Lower lobe of right lung (tissue), 2 donors: Measurements from ENCODE around the gene CREBBP. TPM values are rescaled to one million over a fixed set of nuclear protein-coding genes. Genes with fewer than 3 reads are reported as not detected.

Source experiments
- ATAC-seq, 2 donors: fragments of 200-7000 bp; cut with Tn5 transposase; one replicate each; pipeline ENCODE4 v1.9.1; 2020 to 2022; ENCODE audit warnings: mild to moderate bottlenecking in 2 of 2, moderate library complexity in 2 of 2
- DNase-seq: peaks from one replicate; pipeline ENCODE4 v3.0.0-alpha.2; 2020
- H3K27ac ChIP-seq: fragments of 200-600 bp; one replicate; pipeline ENCODE4 v1.8.0; 2022
- H3K27me3 ChIP-seq: fragments of 200-600 bp; one replicate; pipeline ENCODE4 v1.8.0; 2022; ENCODE audit warnings: low read depth
- H3K36me3 ChIP-seq: fragments of 200-600 bp; one replicate; pipeline ENCODE4 v1.8.0; 2022; ENCODE audit warnings: mild to moderate bottlenecking
- H3K4me1 ChIP-seq: fragments of 200-600 bp; one replicate; pipeline ENCODE4 v1.8.0; 2022
- H3K4me3 ChIP-seq: fragments of 200-600 bp; one replicate; pipeline ENCODE4 v1.8.0; 2022; ENCODE audit warnings: mild to moderate bottlenecking
- H3K9me3 ChIP-seq: fragments of 200-600 bp; one replicate; pipeline ENCODE4 v1.8.0; 2022
- CTCF ChIP-seq: fragments of 200-600 bp; IDR thresholded peaks from one replicate; pipeline ENCODE4 v1.8.0; 2022; ENCODE audit warnings: antibody characterized with exemption, mild to moderate bottlenecking
- intact Hi-C: fragments of 100-400 bp; cut with DNase I; formaldehyde crosslinking; loops from one replicate; pipeline ENCODE4 v1.11.0; 2022
- total RNA-seq: library from RNA; stranded (reverse); fragmentation: NEBNext Ultra II Directional; extraction: Animal tissue kit (Norgen Biotek cat#: 25700); gene quantifications from one replicate; pipeline ENCODE4 v1.2.1, GENCODE V29; 2021
- donor health status: DM: no; HTN: yes; CAD: no; lungs with severe emphysema.

Gene CREBBP
- total RNA-seq, 1 donor from 2014 or later: 78.3 TPM

GRCh38 chr16:3819175-3819527 lies 61.4 kb downstream of the CREBBP start:
- DNase-seq (no peak), ATAC-seq (no peak)
- no peak for TF ChIP-seq CTCF
- no peaks in the 10 kb centered on the region for H3K9me3 ChIP-seq
- no peak overlapping the region for H3K27ac ChIP-seq
- H3K36me3 ChIP-seq: no peaks in the 10 kb centered on the region
- no peaks in the 10 kb centered on the region for H3K27me3 ChIP-seq
- intact Hi-C loops: no loop called here
- no peak overlapping the region for H3K4me3 ChIP-seq
- peaks cover 73% of the 10 kb centered on the region for H3K4me1 ChIP-seq

- no peak for DNase-seq
- intact Hi-C loops: no loop called here
- H3K27ac ChIP-seq: no peak overlapping the region
- peaks cover 59% of the 10 kb centered on the region for H3K4me1 ChIP-seq
- TF ChIP-seq CTCF: no peak
- no peak for ATAC-seq
- H3K9me3 ChIP-seq: no peaks in the 10 kb centered on the region
- no peaks in the 10 kb centered on the region for H3K27me3 ChIP-seq
- H3K36me3 ChIP-seq: no peaks in the 10 kb centered on the region
- H3K4me3 ChIP-seq: no peak overlapping the region
These were observed 64.2 kb downstream of the CREBBP start for GRCh38 chr16:3816326-3816725.

GRCh38 chr16:3814755-3815154 lies 65.8 kb downstream of the CREBBP start:
- Histone ChIP-seq H3K4me1 (peaks cover 52% of the 10 kb centered on the region), H3K4me3 (no peak overlapping the region), H3K27ac (no peak overlapping the region), H3K9me3 (no peaks in the 10 kb centered on the region), H3K27me3 (no peaks in the 10 kb centered on the region), H3K36me3 (peaks cover 8% of the 10 kb centered on the region)
- intact Hi-C loops: no loop called here
- TF ChIP-seq CTCF: no peak
- ATAC-seq (no peak), DNase-seq (no peak)

- peak; percentile 67 to 70 for ATAC-seq
- Histone ChIP-seq H3K27me3 (no peaks in the 10 kb centered on the region), H3K36me3 (peaks cover 22% of the 10 kb centered on the region), H3K4me1 (peaks cover 44% of the 10 kb centered on the region), H3K4me3 (no peak overlapping the region), H3K9me3 (no peaks in the 10 kb centered on the region), H3K27ac (no peak overlapping the region)
- intact Hi-C loops: no loop called here
- no peak for DNase-seq
- no peak for TF ChIP-seq CTCF
These were observed 67.9 kb downstream of the CREBBP start for GRCh38 chr16:3812469-3813172.

GRCh38 chr16:3810818-3811217 lies 69.7 kb downstream of the CREBBP start:
- Histone ChIP-seq H3K4me3 (no peak overlapping the region), H3K36me3 (peaks cover 22% of the 10 kb centered on the region), H3K4me1 (peaks cover 31% of the 10 kb centered on the region), H3K27ac (no peak overlapping the region), H3K27me3 (no peaks in the 10 kb centered on the region), H3K9me3 (no peaks in the 10 kb centered on the region)
- DNase-seq (no peak), ATAC-seq (no peak)
- intact Hi-C loops: no loop called here
- no peak for TF ChIP-seq CTCF
